Measurements from ENCODE around the gene CA10. TPM values are rescaled to one million over a fixed set of nuclear protein-coding genes. Genes with fewer than 3 reads are reported as not detected.

CA10 gene
- total and polyA plus RNA-seq, 8 donors: 0.09 to 2.0 (median 0.27) TPM; not detected in 4

DNA sequence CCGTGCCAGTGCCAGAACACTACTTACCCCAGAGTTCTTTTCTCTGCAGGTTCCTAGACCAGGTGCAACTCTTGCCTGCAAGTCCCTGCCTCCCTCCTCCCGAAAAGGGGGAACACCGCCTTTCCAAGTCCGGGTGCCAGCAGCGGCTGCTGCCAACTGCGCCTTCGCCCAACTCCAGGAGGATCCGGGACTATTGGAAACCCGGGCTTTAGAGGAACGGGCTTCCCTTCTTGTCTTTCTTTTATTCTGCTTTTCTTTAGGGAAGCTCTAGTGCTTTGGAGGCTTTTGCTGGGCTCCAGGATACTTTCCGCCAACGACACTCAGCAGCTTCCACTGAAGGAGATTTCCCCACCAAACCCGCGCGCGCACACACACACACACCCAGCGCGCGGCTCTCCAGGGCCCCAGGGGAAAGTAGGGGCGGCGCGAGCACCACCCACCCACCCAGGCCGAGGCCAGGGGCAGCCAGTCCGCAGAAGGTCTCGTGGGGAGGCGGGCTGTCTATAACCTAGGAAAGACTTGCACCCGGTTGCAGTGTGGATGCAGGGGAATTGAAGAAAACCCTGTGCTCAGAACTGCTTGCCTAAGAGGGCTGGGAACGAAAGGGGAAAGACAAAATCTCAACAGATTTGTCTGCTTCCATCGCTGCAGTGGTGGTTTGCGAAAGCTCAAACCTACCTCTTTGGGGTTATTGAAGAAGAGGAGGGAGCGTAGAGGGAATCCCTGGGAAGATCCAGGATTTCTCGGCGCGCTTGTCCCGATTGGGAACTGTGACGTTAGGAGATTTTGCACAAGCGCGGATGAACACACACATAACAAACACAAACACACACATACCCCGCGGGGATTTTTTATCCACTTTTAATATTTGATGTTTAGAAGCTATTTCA is 977 bp upstream of the CA10 start:
- TF ChIP-seq, protein P1, sequence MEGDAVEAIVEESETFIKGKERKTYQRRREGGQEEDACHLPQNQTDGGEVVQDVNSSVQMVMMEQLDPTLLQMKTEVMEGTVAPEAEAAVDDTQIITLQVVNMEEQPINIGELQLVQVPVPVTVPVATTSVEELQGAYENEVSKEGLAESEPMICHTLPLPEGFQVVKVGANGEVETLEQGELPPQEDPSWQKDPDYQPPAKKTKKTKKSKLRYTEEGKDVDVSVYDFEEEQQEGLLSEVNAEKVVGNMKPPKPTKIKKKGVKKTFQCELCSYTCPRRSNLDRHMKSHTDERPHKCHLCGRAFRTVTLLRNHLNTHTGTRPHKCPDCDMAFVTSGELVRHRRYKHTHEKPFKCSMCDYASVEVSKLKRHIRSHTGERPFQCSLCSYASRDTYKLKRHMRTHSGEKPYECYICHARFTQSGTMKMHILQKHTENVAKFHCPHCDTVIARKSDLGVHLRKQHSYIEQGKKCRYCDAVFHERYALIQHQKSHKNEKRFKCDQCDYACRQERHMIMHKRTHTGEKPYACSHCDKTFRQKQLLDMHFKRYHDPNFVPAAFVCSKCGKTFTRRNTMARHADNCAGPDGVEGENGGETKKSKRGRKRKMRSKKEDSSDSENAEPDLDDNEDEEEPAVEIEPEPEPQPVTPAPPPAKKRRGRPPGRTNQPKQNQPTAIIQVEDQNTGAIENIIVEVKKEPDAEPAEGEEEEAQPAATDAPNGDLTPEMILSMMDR (IDR thresholded peaks at IDR 0.05): no peak
- intact Hi-C loops (cut with DNase I): no loop called here
- peaks cover 0 to 11% (median 0%) of the 10 kb centered on the region in 3 donors for H3K4me1 ChIP-seq
- peak in 1 of 4 donors; percentile 21 for ATAC-seq
- no peak for DNase-seq
- H3K27ac ChIP-seq: no peak overlapping the region
- no peaks in the 10 kb centered on the region for H3K36me3 ChIP-seq
- H3K27me3 ChIP-seq: peaks cover 4 to 54% (median 11%) of the 10 kb centered on the region in 4 donors
- 7% methylated on average over 40 of the region's 40 CpGs for WGBS, 2 donors
- no peaks in the 10 kb centered on the region for H3K9me3 ChIP-seq
- no peak for FAIRE-seq
- peak overlapping the region in 1 of 4 donors; percentile 40 for H3K4me3 ChIP-seq

DNA sequence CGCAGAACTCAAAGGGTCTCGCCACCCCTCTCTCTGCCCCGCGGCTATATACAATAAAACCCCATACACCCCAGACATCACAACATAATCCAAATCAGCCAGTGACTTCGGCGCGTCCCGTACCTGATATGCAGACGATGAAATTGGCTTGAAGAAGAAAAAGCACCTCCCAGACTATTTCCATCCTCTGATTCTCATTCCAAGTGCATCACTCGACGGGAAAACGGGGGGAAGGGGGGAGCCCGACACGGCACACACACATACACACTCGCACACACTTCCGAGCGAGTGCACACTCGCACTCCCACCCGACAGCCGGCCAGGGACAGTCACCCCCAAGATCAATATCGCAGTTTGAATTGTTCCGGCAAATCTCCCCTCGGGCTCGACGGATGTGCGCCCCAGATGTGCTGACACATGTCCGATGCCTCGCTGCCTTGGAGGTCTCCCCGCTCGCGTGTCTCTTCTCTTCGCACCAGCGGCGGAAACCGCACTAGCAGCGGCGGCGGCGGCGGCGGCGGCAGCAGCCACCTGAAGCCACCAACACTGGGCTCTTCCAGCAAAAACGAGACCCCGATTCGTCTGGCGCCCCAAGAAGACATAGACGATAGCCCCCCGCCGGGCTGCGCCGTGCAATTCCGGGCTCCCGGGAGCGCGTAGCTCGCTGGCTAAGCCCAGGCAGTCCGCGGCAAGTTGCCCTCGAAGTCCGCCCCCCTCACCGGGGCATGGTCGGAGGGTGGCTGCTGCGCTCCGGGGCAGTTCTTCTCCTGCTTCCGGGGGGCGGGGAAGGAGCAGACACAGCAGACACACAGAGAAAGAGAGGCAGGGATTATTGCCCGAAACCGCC is 688 bp downstream of the CA10 start:
- DNase-seq (peak in 2 of 6 donors; percentile 52 to 58), FAIRE-seq (no peak), ATAC-seq (peak in 3 of 4 donors; percentile 14 to 46 (median 30))
- Histone ChIP-seq H3K4me3 (peak overlapping the region in 2 of 4 donors; percentile 26 to 40), H3K27ac (no peak overlapping the region), H3K36me3 (no peaks in the 10 kb centered on the region), H3K4me1 (peaks cover 0 to 11% (median 0%) of the 10 kb centered on the region in 3 donors), H3K27me3 (peaks cover 4 to 49% (median 11%) of the 10 kb centered on the region in 4 donors), H3K9me3 (no peaks in the 10 kb centered on the region)
- intact Hi-C loops (cut with DNase I): no loop called here
- 3 to 4% methylated on average over 67 to 68 of the region's 68 CpGs for WGBS, 2 donors
- TF ChIP-seq, protein P1 (IDR thresholded peaks at IDR 0.05): no peak

DNA sequence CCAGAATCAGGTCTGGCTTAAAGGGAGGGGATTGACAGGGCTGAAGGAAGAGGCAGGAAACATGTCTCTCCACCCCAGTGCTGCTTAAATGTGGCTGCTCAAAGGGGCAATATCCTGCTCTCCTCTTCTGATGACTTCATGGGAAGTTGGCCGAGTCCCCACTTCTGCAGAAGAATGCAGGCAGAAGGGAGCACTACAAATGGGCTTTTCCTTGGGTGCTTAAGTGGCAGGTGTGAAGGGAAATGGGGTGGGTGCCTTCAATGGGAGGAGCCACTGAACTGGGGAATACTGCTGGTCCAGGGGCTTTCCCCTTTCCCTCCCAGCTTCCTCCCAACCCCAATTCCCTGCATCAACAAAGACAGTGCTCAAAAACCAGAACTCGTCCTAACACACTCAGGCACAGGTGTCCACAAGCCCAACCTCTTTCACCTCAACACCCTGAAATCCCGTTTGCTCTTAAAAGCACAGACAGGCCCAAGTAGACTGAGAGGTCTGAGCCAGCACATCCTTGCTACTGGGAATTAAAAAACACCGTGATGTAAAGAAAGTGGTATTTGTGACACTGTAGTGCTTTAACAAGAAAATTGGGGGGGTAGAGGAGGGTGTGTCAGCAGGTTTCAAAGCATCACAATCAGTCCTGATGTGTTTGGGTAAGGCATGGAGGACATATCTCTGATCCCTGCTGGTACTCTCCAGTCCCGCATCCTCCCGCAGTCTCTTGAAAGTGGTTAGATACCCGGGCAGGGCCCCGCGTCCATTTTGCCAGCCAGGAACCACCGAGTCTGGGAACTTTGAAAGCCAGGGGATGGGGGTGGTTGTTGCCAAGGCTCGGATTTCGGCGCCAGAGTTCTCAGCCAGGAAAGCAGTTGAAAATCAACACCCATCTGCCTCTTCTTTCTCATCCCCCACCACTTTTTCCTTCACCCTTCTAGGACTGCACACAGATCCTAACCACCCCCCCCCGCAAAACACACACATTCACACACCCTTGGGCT is 1.6 kb downstream of the CA10 start:
- H3K36me3 ChIP-seq: no peaks in the 10 kb centered on the region
- H3K27me3 ChIP-seq: peaks cover 4 to 40% (median 11%) of the 10 kb centered on the region in 4 donors
- H3K4me1 ChIP-seq: peaks cover 0 to 11% (median 0%) of the 10 kb centered on the region in 3 donors
- TF ChIP-seq, protein P1 (IDR thresholded peaks at IDR 0.05): no peak
- H3K4me3 ChIP-seq: no peak overlapping the region
- intact Hi-C loops (cut with DNase I): no loop called here
- H3K27ac ChIP-seq: no peak overlapping the region
- FAIRE-seq (no peak), DNase-seq (peak in 1 of 6 donors; percentile 23), ATAC-seq (no peak)
- 14 to 15% methylated on average over 14 of the region's 14 CpGs for WGBS, 2 donors
- no peaks in the 10 kb centered on the region for H3K9me3 ChIP-seq

DNA sequence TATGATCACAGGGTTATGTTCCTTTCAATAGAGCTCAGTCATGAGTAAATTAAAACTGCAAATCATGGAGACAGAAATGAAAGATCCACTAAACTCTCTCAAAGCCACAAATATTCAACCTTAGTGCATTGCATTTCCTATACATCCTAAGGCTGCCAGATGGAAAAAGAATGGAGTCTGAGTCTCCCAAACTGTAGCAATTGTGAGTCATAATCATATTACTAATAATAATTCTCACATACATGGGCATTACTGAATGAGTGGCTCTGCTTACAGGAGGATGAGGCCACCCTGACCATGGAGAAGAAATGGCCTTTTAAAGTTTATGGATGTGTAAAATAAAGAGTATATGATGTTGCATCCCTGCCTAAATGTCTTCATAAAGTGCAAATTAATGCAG is 3.2 kb downstream of the CA10 start:
- TF ChIP-seq, protein P1 (IDR thresholded peaks at IDR 0.05): no peak
- H3K36me3 ChIP-seq: no peaks in the 10 kb centered on the region
- intact Hi-C loops (cut with DNase I): no loop called here
- H3K4me1 ChIP-seq: peaks cover 0 to 11% (median 0%) of the 10 kb centered on the region in 3 donors
- H3K4me3 ChIP-seq: no peak overlapping the region
- DNase-seq: no peak
- peaks cover 3 to 26% (median 6%) of the 10 kb centered on the region in 4 donors for H3K27me3 ChIP-seq
- no peak overlapping the region for H3K27ac ChIP-seq
- no peak for FAIRE-seq
- ATAC-seq: no peak
- H3K9me3 ChIP-seq: no peaks in the 10 kb centered on the region
